IMR-90 (cell line): Measurements from ENCODE around the gene ADGRV1. TPM values are rescaled to one million over a fixed set of nuclear protein-coding genes. Genes with fewer than 3 reads are reported as not detected.

ENCODE experiments used
- ATAC-seq: fragments of 200-7000 bp; cut with Tn5 transposase; 2 replicates; pipeline ENCODE4 v1.9.1; 2020; ENCODE audit warnings: low read depth, mild to moderate bottlenecking, moderate library complexity
- BruUV-seq: library from RNA; stranded (reverse); fragments of 400-500 nt; replicated peaks from 2 replicates; lab custom pipeline; 2021; lab: Mats Ljungman, UMichigan
- CTCF ChIA-PET: fragments of 300-600 bp; formaldehyde crosslinking; extraction: SDS; loops from one replicate; lab custom pipeline; 2021; ENCODE audit warnings: antibody characterized with exemption; lab: Yijun Ruan, JAX
- POLR2A ChIA-PET: fragments of 300-600 bp; sonication (Branson Sonifier 250); formaldehyde crosslinking; loops from one replicate; lab custom pipeline; 2022; ENCODE audit warnings: antibody characterized with exemption; ENCODE audit not compliant: unreplicated experiment; lab: Charles Lee
- DNase-seq: peaks from one replicate; pipeline ENCODE4 v3.0.0; 2013
- H2AFZ ChIP-seq: replicated peaks from 2 replicates; pipeline ENCODE3; 2013; ENCODE audit warnings: low read length, mild to moderate bottlenecking; ENCODE audit not compliant: poor library complexity
- H2AK5ac ChIP-seq: 2 replicates; pipeline ENCODE4 v1.6.1; 2013; ENCODE audit warnings: low read depth, low read length, inconsistent platforms
- H2AK9ac ChIP-seq: replicated peaks from 2 replicates; pipeline ENCODE3; 2013; ENCODE audit warnings: mild to moderate bottlenecking, low read depth, low read length, moderate library complexity; ENCODE audit not compliant: poor library complexity
- H2BK120ac ChIP-seq: 2 replicates; pipeline ENCODE4 v1.6.1; 2013; ENCODE audit warnings: low read depth, low read length, inconsistent platforms
- H2BK15ac ChIP-seq: 3 replicates; pipeline ENCODE4 v1.6.1; 2013; ENCODE audit warnings: low read depth, low read length, inconsistent platforms
- H2BK20ac ChIP-seq: 2 replicates; pipeline ENCODE4 v1.6.1; 2013; ENCODE audit warnings: low read depth, mild to moderate bottlenecking, inconsistent platforms, low read length, moderate library complexity
- H2BK5ac ChIP-seq: 2 replicates; pipeline ENCODE4 v1.6.1; 2013; ENCODE audit warnings: mild to moderate bottlenecking, low read depth, low read length, inconsistent platforms; ENCODE audit not compliant: poor library complexity, severe bottlenecking
- H3K14ac ChIP-seq: replicated peaks from 2 replicates; pipeline ENCODE4 v1.6.1; 2013; ENCODE audit warnings: low read depth, low read length, inconsistent platforms
- H3K18ac ChIP-seq: 2 replicates; pipeline ENCODE4 v1.6.1; 2013; ENCODE audit warnings: low read depth, low read length, control low read depth
- H3K23ac ChIP-seq: 2 replicates; pipeline ENCODE4 v1.6.1; 2013; ENCODE audit warnings: low read depth, low read length, inconsistent platforms
- H3K27ac ChIP-seq: 2 replicates; pipeline ENCODE4 v1.5.1; 2013; ENCODE audit warnings: mild to moderate bottlenecking, control low read depth, low read length; ENCODE audit not compliant: insufficient read depth
- H3K27me3 ChIP-seq: 2 replicates; pipeline ENCODE4 v1.6.1; 2013; ENCODE audit warnings: low read length; ENCODE audit not compliant: control insufficient read depth, insufficient read depth
- H3K36me3 ChIP-seq: 2 replicates; pipeline ENCODE4 v1.6.1; 2013; ENCODE audit warnings: low read length, mixed read lengths; ENCODE audit not compliant: control insufficient read depth, insufficient read depth
- H3K4ac ChIP-seq: 2 replicates; pipeline ENCODE4 v1.6.1; 2013; ENCODE audit warnings: low read depth, low read length, inconsistent platforms
- H3K4me1 ChIP-seq: 2 replicates; pipeline ENCODE4 v1.6.1; 2013; ENCODE audit warnings: low read length, mixed read lengths; ENCODE audit not compliant: control insufficient read depth, insufficient read depth
- H3K4me2 ChIP-seq: 2 replicates; pipeline ENCODE4 v1.6.1; 2013; ENCODE audit warnings: low read depth, mild to moderate bottlenecking, control low read depth, low read length, moderate library complexity
- H3K4me3 ChIP-seq: 2 replicates; pipeline ENCODE4 v1.5.1; 2013; ENCODE audit warnings: low read depth, mild to moderate bottlenecking, control low read depth, low read length, moderate library complexity; ENCODE audit not compliant: insufficient read depth
- H3K56ac ChIP-seq: 2 replicates; pipeline ENCODE4 v1.6.1; 2013; ENCODE audit warnings: low read length, inconsistent platforms; ENCODE audit not compliant: insufficient read depth; ENCODE audit errors: extremely low read depth
- H3K79me1 ChIP-seq, 2 experiments: 2 replicates each; pipeline ENCODE4 v1.6.1; 2013; ENCODE audit warnings: low read length in 2 of 2, inconsistent platforms in 1 of 2, low read depth in 1 of 2
- H3K9ac ChIP-seq: 2 replicates; pipeline ENCODE4 v1.6.1; 2013; ENCODE audit warnings: low read depth, low read length, control low read depth
- H3K9me1 ChIP-seq: 2 replicates; pipeline ENCODE4 v1.6.1; 2013; ENCODE audit warnings: low read length, inconsistent platforms; ENCODE audit not compliant: insufficient read depth
- H3K9me3 ChIP-seq: 2 replicates; pipeline ENCODE4 v1.6.1; 2013; ENCODE audit warnings: low read length; ENCODE audit not compliant: control insufficient read depth, insufficient read depth
- H4K20me1 ChIP-seq: 2 replicates; pipeline ENCODE4 v1.6.1; 2013; ENCODE audit warnings: low read length, inconsistent platforms; ENCODE audit not compliant: insufficient read depth
- H4K5ac ChIP-seq: 2 replicates; pipeline ENCODE4 v1.6.1; 2013; ENCODE audit warnings: mild to moderate bottlenecking, low read depth, low read length, control low read depth
- H4K8ac ChIP-seq, 2 experiments: 2 replicates each; pipeline ENCODE4 v1.6.1; 2013; ENCODE audit warnings: low read depth in 2 of 2, low read length in 2 of 2, control low read depth in 1 of 2, inconsistent platforms in 1 of 2
- H4K91ac ChIP-seq: 2 replicates; pipeline ENCODE4 v1.6.1; 2013; ENCODE audit warnings: low read depth, low read length, inconsistent platforms; ENCODE audit not compliant: insufficient read depth
- WGBS, 2 experiments: methylation state at CpG; one replicate each; pipeline versions ENCODE4 v1.1.5 to v1.1.7; 2013; ENCODE audit warnings: missing lambda C conversion rate in 2 of 2; ENCODE audit not compliant: insufficient read length in 1 of 2; ENCODE audit errors: extremely low coverage in 2 of 2; 5-methylcytosine and 5-hydroxymethylcytosine counted together
- dilution Hi-C: fragments of 300-500 bp; cut with HindIII; formaldehyde crosslinking; loops from one replicate; pipeline ENCODE4 v1.14.3; 2018; ENCODE audit warnings: low sequenced_read_pairs; ENCODE audit not compliant: unreplicated experiment
- in situ Hi-C: fragments of 300-500 bp; cut with MboI; formaldehyde crosslinking; loops from 3 replicates; pipeline ENCODE4 v1.14.3; 2019; ENCODE audit warnings: low sequenced_read_pairs, inconsistent platforms, mixed read lengths
- intact Hi-C: fragments of 100-400 bp; cut with micrococcal nuclease; formaldehyde crosslinking; loops from 2 replicates; pipeline ENCODE4 v1.10.0; 2022
- polyA plus RNA-seq, 3 experiments: library from polyadenylated mRNA; depleted of rRNA; stranded (reverse); fragments of >200 nt; gene quantifications; 2 replicates each; pipeline ENCODE4 v1.2.3, GENCODE V29; 2012; ENCODE audit warnings: low replicate concordance in 1 of 3
- total RNA-seq: library from RNA; depleted of rRNA; stranded (reverse); fragments of >200 nt; gene quantifications from 2 replicates; pipeline ENCODE4 v1.2.3, GENCODE V29; 2012
- TF ChIP-seq, protein P1 (sequence below): fragments of 150-350 bp; IDR thresholded peaks from 2 replicates; pipeline ENCODE4 v1.6.1; 2016; ENCODE audit warnings: low read depth, mild to moderate bottlenecking, low read length, moderate library complexity, borderline replicate concordance

Gene ADGRV1
- total and polyA plus RNA-seq, 2 of the 4 experiments (the other 2 are of a cell fraction), result under 0.01 TPM; not detected in 1

DNA sequence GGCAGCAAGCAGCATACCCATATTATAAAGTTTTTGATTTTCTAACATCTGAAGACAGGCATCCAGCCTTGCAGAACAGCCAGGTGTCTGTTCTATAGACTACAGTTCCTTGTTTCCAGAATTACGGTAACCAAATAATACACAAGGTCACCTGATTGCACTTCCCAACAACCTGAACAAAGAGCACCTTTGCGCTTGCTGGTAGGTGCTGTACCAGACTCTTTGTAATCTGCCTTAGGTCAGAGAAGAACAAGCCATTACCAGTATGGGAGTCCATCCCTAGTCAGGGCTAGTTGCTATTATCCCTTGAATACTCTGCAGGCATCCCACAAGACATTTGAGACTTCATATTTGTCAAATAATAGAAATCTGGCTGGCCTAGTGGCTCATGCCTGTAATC, 568.3 kb downstream of the ADGRV1 start:
- Histone ChIP-seq H4K91ac (0 out of 2 replicates have a peak overlapping the region, but pooled peaks have one; percentile 19), H3K23ac (peak overlapping the region; percentile 18; the same call in 1 of the 2 replicates), H2BK120ac (peak overlapping the region; percentile 44), H3K14ac (peak overlapping the region; percentile 72; the same call in 1 of the 2 replicates), H3K4ac (peak overlapping the region; percentile 13), H4K8ac (peak overlapping the region in 1 of 2 experiments; percentile 14; a peak in 1 of 4 replicates), H4K20me1 (no peaks in the 10 kb centered on the region), H3K9me3 (no peaks in the 10 kb centered on the region), H3K4me3 (no peak overlapping the region), H2AK5ac (peak overlapping the region; percentile 58; the same call in 1 of the 2 replicates), H3K9ac (peak overlapping the region; percentile 14; the same call in 1 of the 2 replicates), H2BK5ac (no peak overlapping the region), H3K56ac (no peak overlapping the region), H3K9me1 (peaks cover 4% of the 10 kb centered on the region; the same call in 1 of the 2 replicates), H3K27me3 (no peaks in the 10 kb centered on the region), H3K79me1 (no peaks in the 10 kb centered on the region), H3K4me1 (peaks cover 15% of the 10 kb centered on the region), H3K4me2 (peak overlapping the region; percentile 63), H2AK9ac (no peak overlapping the region), H2BK15ac (peak overlapping the region; percentile 26; the same call in 2 of the 3 replicates), H3K27ac (peak overlapping the region; percentile 53; the same call in 1 of the 2 replicates), H3K18ac (peak overlapping the region; percentile 70), H3K36me3 (no peaks in the 10 kb centered on the region), H4K5ac (peak overlapping the region; percentile 71), H2BK20ac (peak overlapping the region; percentile 40), H2AFZ (no peak overlapping the region)
- no TSS peak for BruUV-seq
- dilution Hi-C loops (no loop called here), intact Hi-C loops (loop anchor here (5.0 kb wide), 1 partner anchor 50 kb away; no protein-coding TSS in a partner anchor), in situ Hi-C loops (no loop called here)
- TF ChIP-seq, protein P1, sequence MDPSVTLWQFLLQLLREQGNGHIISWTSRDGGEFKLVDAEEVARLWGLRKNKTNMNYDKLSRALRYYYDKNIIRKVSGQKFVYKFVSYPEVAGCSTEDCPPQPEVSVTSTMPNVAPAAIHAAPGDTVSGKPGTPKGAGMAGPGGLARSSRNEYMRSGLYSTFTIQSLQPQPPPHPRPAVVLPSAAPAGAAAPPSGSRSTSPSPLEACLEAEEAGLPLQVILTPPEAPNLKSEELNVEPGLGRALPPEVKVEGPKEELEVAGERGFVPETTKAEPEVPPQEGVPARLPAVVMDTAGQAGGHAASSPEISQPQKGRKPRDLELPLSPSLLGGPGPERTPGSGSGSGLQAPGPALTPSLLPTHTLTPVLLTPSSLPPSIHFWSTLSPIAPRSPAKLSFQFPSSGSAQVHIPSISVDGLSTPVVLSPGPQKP, result no peak
- ATAC-seq (no peak; the same call in none of the 2 replicates), DNase-seq (no peak)
- WGBS, 2 experiments, result no CpG with 5 or more reads among the region's 2 CpGs
- ChIA-PET CTCF (interaction anchor here (0.7 to 1.6 kb wide), 3 partner anchors 8 to 58 kb away, joined by 3 to 7 read pairs (median 4); no protein-coding TSS in a partner anchor), POLR2A (no interaction called here)
